ENCODE data around the gene DHCR7. TPM values are rescaled to one million over a fixed set of nuclear protein-coding genes. Genes with fewer than 3 reads are reported as not detected.

Gene DHCR7
- total and polyA plus RNA-seq, 9 donors: 25.3 to 264 (median 51.1) TPM

DNA sequence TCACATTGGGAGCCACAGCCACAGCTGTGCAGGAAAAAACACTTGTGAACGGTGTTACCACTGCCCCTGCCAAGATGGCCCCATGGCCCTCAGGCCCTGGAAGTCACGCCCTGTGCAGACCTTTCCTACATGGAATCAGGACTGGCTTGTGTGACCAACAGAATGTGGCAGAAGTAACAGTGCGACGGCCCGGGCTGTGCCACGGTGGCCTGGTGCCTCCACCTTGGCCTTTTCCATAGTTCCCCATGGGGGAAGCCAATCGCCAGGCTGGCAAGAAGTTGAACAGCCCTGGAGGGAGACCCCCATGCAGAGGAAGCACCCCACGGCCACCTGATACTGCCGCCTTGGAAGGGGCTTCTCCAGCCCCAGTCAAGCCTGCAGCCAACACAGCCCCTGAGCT lies 48.0 kb downstream of the DHCR7 start:
- WGBS, 3 donors: 86 to 93% (median 92%) methylated on average over 9 of the region's 9 CpGs
- no peak overlapping the region for H3K4me3 ChIP-seq
- intact Hi-C loops (cut with DNase I): no loop called here
- no peak overlapping the region for H3K27ac ChIP-seq
- H3K36me3 ChIP-seq: no peaks in the 10 kb centered on the region
- no peaks in the 10 kb centered on the region for H3K4me1 ChIP-seq (ENCODE audit: insufficient read depth)
- no peaks in the 10 kb centered on the region for H3K27me3 ChIP-seq
- no peak for DNase-seq
- no peaks in the 10 kb centered on the region for H3K9me3 ChIP-seq
- no peak for TF ChIP-seq POLR2A (IDR thresholded peaks at IDR 0.05)
- TF ChIP-seq, protein P1, sequence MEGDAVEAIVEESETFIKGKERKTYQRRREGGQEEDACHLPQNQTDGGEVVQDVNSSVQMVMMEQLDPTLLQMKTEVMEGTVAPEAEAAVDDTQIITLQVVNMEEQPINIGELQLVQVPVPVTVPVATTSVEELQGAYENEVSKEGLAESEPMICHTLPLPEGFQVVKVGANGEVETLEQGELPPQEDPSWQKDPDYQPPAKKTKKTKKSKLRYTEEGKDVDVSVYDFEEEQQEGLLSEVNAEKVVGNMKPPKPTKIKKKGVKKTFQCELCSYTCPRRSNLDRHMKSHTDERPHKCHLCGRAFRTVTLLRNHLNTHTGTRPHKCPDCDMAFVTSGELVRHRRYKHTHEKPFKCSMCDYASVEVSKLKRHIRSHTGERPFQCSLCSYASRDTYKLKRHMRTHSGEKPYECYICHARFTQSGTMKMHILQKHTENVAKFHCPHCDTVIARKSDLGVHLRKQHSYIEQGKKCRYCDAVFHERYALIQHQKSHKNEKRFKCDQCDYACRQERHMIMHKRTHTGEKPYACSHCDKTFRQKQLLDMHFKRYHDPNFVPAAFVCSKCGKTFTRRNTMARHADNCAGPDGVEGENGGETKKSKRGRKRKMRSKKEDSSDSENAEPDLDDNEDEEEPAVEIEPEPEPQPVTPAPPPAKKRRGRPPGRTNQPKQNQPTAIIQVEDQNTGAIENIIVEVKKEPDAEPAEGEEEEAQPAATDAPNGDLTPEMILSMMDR (IDR thresholded peaks at IDR 0.05): no peak
- TF ChIP-seq EP300 (IDR thresholded peaks at IDR 0.05): no peak

DNA sequence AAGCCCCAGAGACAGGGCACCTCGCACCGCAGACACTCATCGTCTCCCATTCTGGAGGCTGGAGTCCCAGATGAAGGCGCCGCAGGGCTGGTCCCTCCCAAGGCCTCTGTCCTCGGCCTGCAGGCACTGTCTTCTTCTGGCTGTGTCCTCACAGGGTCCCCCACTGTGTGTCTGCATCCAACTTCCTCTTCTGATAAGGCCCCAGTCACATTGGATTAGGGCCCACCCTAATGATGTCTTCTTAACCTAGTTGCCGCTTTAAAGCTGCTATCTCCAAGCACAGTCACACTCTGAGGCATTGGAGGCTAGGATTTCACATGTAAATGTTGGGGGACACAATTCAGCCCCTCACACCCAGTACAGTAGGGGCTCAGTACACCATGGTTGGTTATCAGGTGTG lies 48.9 kb downstream of the DHCR7 start:
- Histone ChIP-seq H3K27ac (no peak overlapping the region), H3K4me1 (ENCODE audit: insufficient read depth) (no peaks in the 10 kb centered on the region), H3K36me3 (no peaks in the 10 kb centered on the region), H3K9me3 (no peaks in the 10 kb centered on the region), H3K4me3 (no peak overlapping the region), H3K27me3 (no peaks in the 10 kb centered on the region)
- intact Hi-C loops (cut with DNase I): no loop called here
- 94 to 97% (median 96%) methylated on average over 7 of the region's 7 CpGs for WGBS, 3 donors
- TF ChIP-seq, protein P1 (IDR thresholded peaks at IDR 0.05): no peak
- TF ChIP-seq POLR2A (IDR thresholded peaks at IDR 0.05) (no peak), EP300 (IDR thresholded peaks at IDR 0.05) (no peak)
- DNase-seq: no peak

DNA sequence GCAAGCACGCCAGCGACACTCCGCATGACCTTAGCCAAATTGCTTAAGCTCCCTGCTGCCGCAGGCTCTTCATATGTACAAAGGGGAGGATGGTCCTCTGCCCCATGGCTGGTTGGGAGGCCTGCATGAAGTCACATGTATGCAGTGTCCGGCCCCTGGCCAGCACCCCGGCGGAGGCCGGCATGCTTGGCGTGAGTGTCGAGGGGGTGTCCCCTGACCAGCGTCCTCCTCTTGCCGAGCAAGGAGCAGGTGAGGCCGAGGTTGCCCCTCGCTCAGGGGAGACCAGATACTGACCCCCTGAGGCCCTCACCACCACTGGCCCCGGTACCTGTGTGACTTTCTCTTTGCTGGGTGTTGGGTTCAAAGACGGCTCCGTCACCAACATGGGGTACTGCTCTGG lies 50.2 kb downstream of the DHCR7 start:
- 82 to 94% (median 88%) methylated on average over 17 of the region's 17 CpGs for WGBS, 3 donors
- no peaks in the 10 kb centered on the region for H3K9me3 ChIP-seq
- H3K27ac ChIP-seq: no peak overlapping the region
- H3K4me3 ChIP-seq: no peak overlapping the region
- no peak for DNase-seq
- no peaks in the 10 kb centered on the region for H3K27me3 ChIP-seq
- intact Hi-C loops (cut with DNase I): no loop called here
- H3K4me1 ChIP-seq (ENCODE audit: insufficient read depth): no peaks in the 10 kb centered on the region
- no peaks in the 10 kb centered on the region for H3K36me3 ChIP-seq
- TF ChIP-seq, protein P1 (IDR thresholded peaks at IDR 0.05): no peak
- TF ChIP-seq EP300 (IDR thresholded peaks at IDR 0.05): no peak
- TF ChIP-seq POLR2A (IDR thresholded peaks at IDR 0.05): no peak

DNA sequence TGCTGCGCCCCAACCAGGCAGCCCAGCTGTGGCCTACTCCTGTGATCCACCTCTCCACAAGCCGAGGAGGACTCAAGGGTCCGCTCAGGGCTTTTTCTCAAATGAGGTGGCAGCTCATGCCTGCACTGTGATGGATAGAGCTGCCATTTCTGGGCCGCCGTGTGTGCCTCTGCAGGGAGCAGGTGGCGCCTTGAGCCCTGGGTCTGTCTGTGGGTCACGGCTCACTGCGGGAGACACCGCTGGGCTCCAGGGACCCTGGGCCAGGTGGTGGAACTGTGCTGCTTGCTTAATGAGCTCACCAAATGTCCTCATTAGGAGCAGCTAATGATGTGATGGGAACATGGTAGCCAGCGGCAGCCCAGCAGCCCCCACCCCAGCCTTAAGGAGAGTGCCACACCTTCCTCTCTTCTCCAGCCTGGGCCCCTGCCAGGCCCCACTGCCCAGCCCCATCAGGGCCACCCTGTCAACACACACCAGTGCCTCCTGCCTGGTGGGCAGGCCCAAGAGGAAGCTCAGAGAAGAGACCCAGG lies 50.8 kb downstream of the DHCR7 start:
- intact Hi-C loops (cut with DNase I): no loop called here
- Histone ChIP-seq H3K4me3 (no peak overlapping the region), H3K4me1 (ENCODE audit: insufficient read depth) (peaks cover under 1% of the 10 kb centered on the region), H3K27me3 (no peaks in the 10 kb centered on the region), H3K9me3 (no peaks in the 10 kb centered on the region), H3K36me3 (no peaks in the 10 kb centered on the region), H3K27ac (no peak overlapping the region)
- no peak for DNase-seq
- no peak for TF ChIP-seq EP300 (IDR thresholded peaks at IDR 0.05)
- TF ChIP-seq POLR2A (IDR thresholded peaks at IDR 0.05): no peak
- TF ChIP-seq, protein P1 (IDR thresholded peaks at IDR 0.05): no peak
- 86 to 94% (median 91%) methylated on average over 10 of the region's 10 CpGs for WGBS, 3 donors

Measured in ovary (tissue), 9 donors.